HepG2 (cell line): ENCODE measurements around the gene CRYBA2. TPM values are rescaled to one million over a fixed set of nuclear protein-coding genes. Genes with fewer than 3 reads are reported as not detected.

Experiments used
- ATAC-seq: fragments of 200-7000 bp; cut with Tn5 transposase; 3 replicates; pipeline ENCODE4 v1.9.1; 2020; ENCODE audit warnings: mild to moderate bottlenecking, moderate library complexity
- BruUV-seq: library from RNA; stranded (reverse); fragments of 400-500 nt; replicated peaks from 2 replicates; lab custom pipeline; 2021; lab: Mats Ljungman, UMichigan
- CTCF ChIA-PET: fragments of 300-600 bp; formaldehyde crosslinking; extraction: SDS; loops from one replicate; lab custom pipeline; 2021; ENCODE audit warnings: low total read pairs, inconsistent platforms, low intra/inter-chr PET ratio; lab: Yijun Ruan, JAX
- POLR2A ChIA-PET: fragments of 350-600 bp; sonication (Branson Sonifier 250); formaldehyde crosslinking; loops from one replicate; lab custom pipeline; 2020; ENCODE audit warnings: antibody characterized with exemption, inconsistent platforms; lab: Yijun Ruan, JAX
- DNase-seq: peaks from one replicate; pipeline ENCODE4 v3.0.0-alpha.2; 2015; ENCODE audit warnings: low spot score
- FAIRE-seq: peaks from 3 replicates; lab custom pipeline; 2011; peaks lifted over from hg19 to GRCh38; lab: Jason Lieb, UNC
- H2AFZ ChIP-seq: one replicate; pipeline ENCODE4 v1.6.1; 2011; ENCODE audit warnings: low read length, inconsistent platforms
- H3K27ac ChIP-seq: fragments of 300-600 bp; 3 replicates; pipeline ENCODE4 v1.8.0; 2011; ENCODE audit warnings: mixed run types, mild to moderate bottlenecking, mixed read lengths, low read length, inconsistent platforms; ENCODE audit not compliant: insufficient read depth; ENCODE audit errors: extremely low read length
- H3K27me3 ChIP-seq, 2 experiments: fragments of 200-600 bp in 1 of 2; 2 replicates in 1 of 2; 3 replicates in 1 of 2; pipeline versions ENCODE4 v1.6.0 to v1.8.0; 2011; ENCODE audit warnings: low read length in 2 of 2, mild to moderate bottlenecking in 2 of 2, moderate library complexity in 2 of 2, inconsistent platforms in 1 of 2; ENCODE audit not compliant: insufficient read depth in 2 of 2, control insufficient read depth in 1 of 2
- H3K36me3 ChIP-seq, 2 experiments: fragments of 200-600 bp in 1 of 2; replicated peaks in 1 of 2; 2 replicates in 1 of 2; 3 replicates in 1 of 2; pipeline versions ENCODE4 v1.5.1 to v1.8.0; 2011; ENCODE audit warnings: low read length in 2 of 2, inconsistent platforms in 1 of 2; ENCODE audit not compliant: insufficient read depth in 2 of 2, control insufficient read depth in 1 of 2
- H3K4me1 ChIP-seq: 2 replicates; pipeline ENCODE4 v1.5.1; 2012; ENCODE audit warnings: low read length, inconsistent platforms; ENCODE audit not compliant: insufficient read depth
- H3K4me2 ChIP-seq: 2 replicates; pipeline ENCODE4 v1.6.0; 2011; ENCODE audit warnings: low read depth, low read length, inconsistent platforms
- H3K4me3 ChIP-seq, 3 experiments: fragments of 200-600 bp in 1 of 3; sonication (generic), shearing (Covaris generic) in 1 of 3; replicated peaks in 1 of 3; 2 replicates each; pipeline ENCODE4 v1.5.1; 2011 to 2016; ENCODE audit warnings: low read length in 3 of 3, inconsistent platforms in 2 of 3, low read depth in 2 of 3, mild to moderate bottlenecking in 2 of 3, control low read depth in 1 of 3, mixed read lengths in 1 of 3; ENCODE audit not compliant: insufficient read depth in 1 of 3
- H3K79me2 ChIP-seq: one replicate; pipeline ENCODE4 v1.6.1; 2011; ENCODE audit warnings: low read length, inconsistent platforms; ENCODE audit not compliant: insufficient read depth
- H3K9ac ChIP-seq: 2 replicates; pipeline ENCODE4 v1.6.0; 2011; ENCODE audit warnings: mild to moderate bottlenecking, low read depth, low read length, inconsistent platforms; ENCODE audit not compliant: insufficient read depth
- H3K9me3 ChIP-seq: 2 replicates; pipeline ENCODE4 v1.5.1; 2012; ENCODE audit warnings: mild to moderate bottlenecking, low read length
- H4K20me1 ChIP-seq: 2 replicates; pipeline ENCODE4 v1.6.0; 2011; ENCODE audit warnings: inconsistent platforms, mild to moderate bottlenecking, low read length, moderate library complexity; ENCODE audit not compliant: insufficient read depth
- ARNT2 ChIP-seq: sonication (generic); formaldehyde crosslinking; IDR thresholded peaks from 2 replicates; pipeline ENCODE4 v1.8.0; 2022; ENCODE audit warnings: mild to moderate bottlenecking, low read depth, missing genetic modification reagents, moderate library complexity
- ESRRA ChIP-seq: sonication (generic); formaldehyde crosslinking; IDR thresholded peaks from 2 replicates; pipeline ENCODE4 v1.5.1; 2020; ENCODE audit warnings: mild to moderate bottlenecking, low read depth, missing genetic modification reagents
- HES4 ChIP-seq: sonication (generic); formaldehyde crosslinking; IDR thresholded peaks from 2 replicates; pipeline ENCODE4 v1.9.0; 2021; ENCODE audit warnings: mild to moderate bottlenecking, missing genetic modification reagents, borderline replicate concordance
- KLF11 ChIP-seq: IDR thresholded peaks from 2 replicates; pipeline ENCODE4 v1.6.1; 2016; ENCODE audit warnings: missing compliant biosample characterization
- MXI1 ChIP-seq: IDR thresholded peaks from 3 replicates; pipeline ENCODE4 v1.6.1; 2012; ENCODE audit warnings: low read depth, low read length, inconsistent platforms, borderline replicate concordance
- PBX3 ChIP-seq: sonication (generic); formaldehyde crosslinking; IDR thresholded peaks from 2 replicates; pipeline ENCODE4 v1.8.1; 2023; ENCODE audit warnings: missing genetic modification reagents, inconsistent platforms, borderline replicate concordance
- TBP ChIP-seq: sonication (generic); formaldehyde crosslinking; IDR thresholded peaks from 2 replicates; pipeline ENCODE4 v1.5.0; 2020; ENCODE audit warnings: missing genetic modification reagents
- ZKSCAN1 ChIP-seq: fragments of 150-350 bp; IDR thresholded peaks from 2 replicates; pipeline ENCODE4 v1.6.1; 2014; ENCODE audit warnings: low read length
- ZNF333 ChIP-seq: sonication (generic); formaldehyde crosslinking; IDR thresholded peaks from 2 replicates; pipeline ENCODE4 v1.4.0; 2020; ENCODE audit warnings: mild to moderate bottlenecking, missing genetic modification reagents, borderline replicate concordance
- WGBS: methylation state at CpG from one replicate; pipeline ENCODE4 v1.1.6; 2017; ENCODE audit warnings: low lambda C conversion rate; 5-methylcytosine and 5-hydroxymethylcytosine counted together
- in situ Hi-C: cut with HindIII; loops from 2 replicates; pipeline ENCODE4 v1.10.0; 2017; ENCODE audit warnings: low pct_unique_long_range_greater_than_20kb; ENCODE audit not compliant: extremely low pct_ligation_motif_present
- intact Hi-C: fragments of 100-400 bp; cut with micrococcal nuclease; formaldehyde crosslinking; loops from one replicate; pipeline ENCODE4 v1.10.0; 2022; ENCODE audit not compliant: unreplicated experiment
- polyA plus RNA-seq, 8 experiments: library from polyadenylated mRNA; depleted of rRNA in 3 of 8; stranded (reverse) in 7 of 8; unstranded in 1 of 8; fragments of >200 nt; fragmentation: Illumina TruSeq in 4 of 8; extraction: Trizol in 4 of 8; gene quantifications; 2 replicates each; pipeline versions ENCODE4 v1.2.1 to v1.2.3, GENCODE V29; 2011 to 2016; ENCODE audit warnings: low read depth in 4 of 8, missing spikeins in 1 of 8, mixed read lengths in 1 of 8; ENCODE audit not compliant: insufficient read depth in 1 of 8
- total RNA-seq, 5 experiments: library from RNA; depleted of rRNA; stranded (reverse); fragments of >200 nt; fragmentation: Illumina TruSeq; extraction: Trizol; gene quantifications; 2 replicates each; pipeline ENCODE4 v1.2.3, GENCODE V29; 2016; ENCODE audit warnings: low read depth in 1 of 5
- TF ChIP-seq, protein P1 (sequence below): sonication (generic); formaldehyde crosslinking; IDR thresholded peaks from 2 replicates; pipeline ENCODE4 v1.4.0; 2020; ENCODE audit warnings: missing genetic modification reagents
- TF ChIP-seq, protein P2 (sequence below): sonication (generic); formaldehyde crosslinking; IDR thresholded peaks from 2 replicates; pipeline ENCODE4 v1.4.0; 2020; ENCODE audit warnings: mild to moderate bottlenecking, low read depth, missing genetic modification reagents

The CRYBA2 gene
- total and polyA plus RNA-seq, 2 of the 13 experiments (the other 11 are each of a cell fraction or from before 2014, with no cell fraction given), result not detected

DNA sequence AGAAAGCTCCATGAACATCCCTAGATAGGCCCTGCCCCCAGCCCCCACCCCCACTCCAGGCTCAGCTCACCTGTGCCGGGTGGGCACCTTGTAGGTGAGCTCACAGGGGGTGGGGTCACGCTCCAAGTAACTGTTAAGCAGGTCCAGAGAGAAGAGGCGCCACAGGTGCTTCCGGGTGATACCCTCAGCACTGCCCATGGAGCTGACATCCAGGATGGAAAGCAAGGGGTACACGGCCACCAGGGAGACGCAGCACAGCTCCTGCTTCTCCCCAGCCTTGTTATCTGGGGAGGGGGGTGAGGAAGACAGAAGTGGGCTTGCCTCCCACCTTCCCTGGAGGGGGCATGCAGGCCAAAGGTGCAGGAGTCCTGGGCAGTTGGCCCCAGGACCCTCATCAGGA, 26.2 kb upstream of the CRYBA2 start:
- no TSS peak for BruUV-seq
- peaks cover 39 to 88% of the 10 kb centered on the region in 2 experiments for H3K27me3 ChIP-seq
- H3K36me3 ChIP-seq, result no peaks in the 10 kb centered on the region
- DNase-seq, result no peak
- H3K79me2 ChIP-seq, result no peaks in the 10 kb centered on the region
- no peak overlapping the region for H2AFZ ChIP-seq
- in situ Hi-C loops, result no loop called here
- no peak overlapping the region for H3K9ac ChIP-seq
- intact Hi-C loops, result no loop called here
- no peak for FAIRE-seq
- WGBS, result 0% methylated on average over 2 of the region's 6 CpGs
- H3K9me3 ChIP-seq, result no peaks in the 10 kb centered on the region
- no peak for ATAC-seq
- POLR2A ChIA-PET, result no interaction called here
- H3K4me3 ChIP-seq, result no peak overlapping the region
- H3K4me2 ChIP-seq, result no peak overlapping the region
- H3K27ac ChIP-seq, result no peak overlapping the region
- peaks cover 11% of the 10 kb centered on the region; the same call in 1 of the 2 replicates for H4K20me1 ChIP-seq
- H3K4me1 ChIP-seq, result no peaks in the 10 kb centered on the region
- CTCF ChIA-PET, result no interaction called here
- TF ChIP-seq, protein P1, sequence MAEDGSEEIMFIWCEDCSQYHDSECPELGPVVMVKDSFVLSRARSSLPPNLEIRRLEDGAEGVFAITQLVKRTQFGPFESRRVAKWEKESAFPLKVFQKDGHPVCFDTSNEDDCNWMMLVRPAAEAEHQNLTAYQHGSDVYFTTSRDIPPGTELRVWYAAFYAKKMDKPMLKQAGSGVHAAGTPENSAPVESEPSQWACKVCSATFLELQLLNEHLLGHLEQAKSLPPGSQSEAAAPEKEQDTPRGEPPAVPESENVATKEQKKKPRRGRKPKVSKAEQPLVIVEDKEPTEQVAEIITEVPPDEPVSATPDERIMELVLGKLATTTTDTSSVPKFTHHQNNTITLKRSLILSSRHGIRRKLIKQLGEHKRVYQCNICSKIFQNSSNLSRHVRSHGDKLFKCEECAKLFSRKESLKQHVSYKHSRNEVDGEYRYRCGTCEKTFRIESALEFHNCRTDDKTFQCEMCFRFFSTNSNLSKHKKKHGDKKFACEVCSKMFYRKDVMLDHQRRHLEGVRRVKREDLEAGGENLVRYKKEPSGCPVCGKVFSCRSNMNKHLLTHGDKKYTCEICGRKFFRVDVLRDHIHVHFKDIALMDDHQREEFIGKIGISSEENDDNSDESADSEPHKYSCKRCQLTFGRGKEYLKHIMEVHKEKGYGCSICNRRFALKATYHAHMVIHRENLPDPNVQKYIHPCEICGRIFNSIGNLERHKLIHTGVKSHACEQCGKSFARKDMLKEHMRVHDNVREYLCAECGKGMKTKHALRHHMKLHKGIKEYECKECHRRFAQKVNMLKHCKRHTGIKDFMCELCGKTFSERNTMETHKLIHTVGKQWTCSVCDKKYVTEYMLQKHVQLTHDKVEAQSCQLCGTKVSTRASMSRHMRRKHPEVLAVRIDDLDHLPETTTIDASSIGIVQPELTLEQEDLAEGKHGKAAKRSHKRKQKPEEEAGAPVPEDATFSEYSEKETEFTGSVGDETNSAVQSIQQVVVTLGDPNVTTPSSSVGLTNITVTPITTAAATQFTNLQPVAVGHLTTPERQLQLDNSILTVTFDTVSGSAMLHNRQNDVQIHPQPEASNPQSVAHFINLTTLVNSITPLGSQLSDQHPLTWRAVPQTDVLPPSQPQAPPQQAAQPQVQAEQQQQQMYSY, result no peak
- TF ChIP-seq MXI1 (no peak), KLF11 (CRISPR knock-in tag) (no peak), ARNT2 (CRISPR knock-in tag) (no peak), TBP (no peak), ZNF333 (CRISPR knock-in tag) (no peak), PBX3 (no peak), ZKSCAN1 (no peak), ESRRA (CRISPR knock-in tag) (no peak), HES4 (CRISPR knock-in tag) (no peak)
- TF ChIP-seq, protein P2, sequence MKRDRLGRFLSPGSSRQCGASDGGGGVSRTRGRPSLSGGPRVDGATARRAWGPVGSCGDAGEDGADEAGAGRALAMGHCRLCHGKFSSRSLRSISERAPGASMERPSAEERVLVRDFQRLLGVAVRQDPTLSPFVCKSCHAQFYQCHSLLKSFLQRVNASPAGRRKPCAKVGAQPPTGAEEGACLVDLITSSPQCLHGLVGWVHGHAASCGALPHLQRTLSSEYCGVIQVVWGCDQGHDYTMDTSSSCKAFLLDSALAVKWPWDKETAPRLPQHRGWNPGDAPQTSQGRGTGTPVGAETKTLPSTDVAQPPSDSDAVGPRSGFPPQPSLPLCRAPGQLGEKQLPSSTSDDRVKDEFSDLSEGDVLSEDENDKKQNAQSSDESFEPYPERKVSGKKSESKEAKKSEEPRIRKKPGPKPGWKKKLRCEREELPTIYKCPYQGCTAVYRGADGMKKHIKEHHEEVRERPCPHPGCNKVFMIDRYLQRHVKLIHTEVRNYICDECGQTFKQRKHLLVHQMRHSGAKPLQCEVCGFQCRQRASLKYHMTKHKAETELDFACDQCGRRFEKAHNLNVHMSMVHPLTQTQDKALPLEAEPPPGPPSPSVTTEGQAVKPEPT (CRISPR knock-in tag), result no peak
